ENCODE results near the gene CLEC4C. TPM values are rescaled to one million over a fixed set of nuclear protein-coding genes. Genes with fewer than 3 reads are reported as not detected.

CLEC4C gene
- total and polyA plus RNA-seq, 2 of the 8 experiments (the other 6 are each of a cell fraction or from before 2014, with no cell fraction given), result 0.76 TPM; not detected in 1

Small RNA genes lying within 50 kb of the gene (small RNA-seq; reads per million reads assigned to genes)
- gene RF00019 (ENCODE audit: insufficient read depth), result not detected

Other genes with a start within 250 kb of the CLEC4C start
- not detected in 2 replicates for gene CD163, start 243.6 kb downstream of the CLEC4C start, total RNA-seq (2021; fragmentation: NEBNext Ultra II Directional; extraction: Animal tissue kit (Norgen Biotek cat#: 25700))
- gene CD163, start 243.6 kb downstream of the CLEC4C start, polyA plus RNA-seq (2011; rRNA removed), result 0.02 TPM in 1 of 2 replicates, not detected in the other
- gene APOBEC1, start 81.5 kb downstream of the CLEC4C start, total RNA-seq (2021; fragmentation: NEBNext Ultra II Directional; extraction: Animal tissue kit (Norgen Biotek cat#: 25700)), result not detected in 2 replicates
- not detected in 2 replicates for gene APOBEC1, start 81.5 kb downstream of the CLEC4C start, polyA plus RNA-seq (2011; rRNA removed)
- 12.6 and 16.8 TPM in 2 replicates for gene GDF3, start 51.6 kb downstream of the CLEC4C start, total RNA-seq (2021; fragmentation: NEBNext Ultra II Directional; extraction: Animal tissue kit (Norgen Biotek cat#: 25700))
- gene GDF3, start 51.6 kb downstream of the CLEC4C start, polyA plus RNA-seq (2011; rRNA removed), result 4.1 and 4.3 TPM in 2 replicates
- 1.2 and 1.6 TPM in 2 replicates for gene DPPA3, start 35.9 kb downstream of the CLEC4C start, total RNA-seq (2021; fragmentation: NEBNext Ultra II Directional; extraction: Animal tissue kit (Norgen Biotek cat#: 25700))
- 0.11 and 0.30 TPM in 2 replicates for gene DPPA3, start 35.9 kb downstream of the CLEC4C start, polyA plus RNA-seq (2011; rRNA removed)
- gene NANOGNB, start 17.8 kb upstream of the CLEC4C start, total RNA-seq (2021; fragmentation: NEBNext Ultra II Directional; extraction: Animal tissue kit (Norgen Biotek cat#: 25700)), result not detected in 2 replicates
- gene NANOGNB, start 17.8 kb upstream of the CLEC4C start, polyA plus RNA-seq (2011; rRNA removed), result not detected in 2 replicates
- gene NANOG, start 42.0 kb upstream of the CLEC4C start, total RNA-seq (2021; fragmentation: NEBNext Ultra II Directional; extraction: Animal tissue kit (Norgen Biotek cat#: 25700)), result 229 and 231 TPM in 2 replicates
- 31.1 and 53.7 TPM in 2 replicates for gene NANOG, start 42.0 kb upstream of the CLEC4C start, polyA plus RNA-seq (2011; rRNA removed)
- 18.2 and 19.3 TPM in 2 replicates for gene SLC2A14, start 125.5 kb upstream of the CLEC4C start, total RNA-seq (2021; fragmentation: NEBNext Ultra II Directional; extraction: Animal tissue kit (Norgen Biotek cat#: 25700))
- gene SLC2A14, start 125.5 kb upstream of the CLEC4C start, polyA plus RNA-seq (2011; rRNA removed), result 10.1 and 11.1 TPM in 2 replicates
- gene SLC2A3, start 188.8 kb upstream of the CLEC4C start, total RNA-seq (2021; fragmentation: NEBNext Ultra II Directional; extraction: Animal tissue kit (Norgen Biotek cat#: 25700)), result 664 and 688 TPM in 2 replicates
- 323 and 417 TPM in 2 replicates for gene SLC2A3, start 188.8 kb upstream of the CLEC4C start, polyA plus RNA-seq (2011; rRNA removed)